HG02571 (cell line): ENCODE data around the gene SCAMP4.

Experiments
- ATAC-seq: cut with Tn5 transposase; IDR thresholded peaks from one replicate; pipeline ENCODE4 v1.9.1; 2021; ENCODE audit warnings: mild to moderate bottlenecking, moderate library complexity; ENCODE audit not compliant: unreplicated experiment

SCAMP4 gene

DNA sequence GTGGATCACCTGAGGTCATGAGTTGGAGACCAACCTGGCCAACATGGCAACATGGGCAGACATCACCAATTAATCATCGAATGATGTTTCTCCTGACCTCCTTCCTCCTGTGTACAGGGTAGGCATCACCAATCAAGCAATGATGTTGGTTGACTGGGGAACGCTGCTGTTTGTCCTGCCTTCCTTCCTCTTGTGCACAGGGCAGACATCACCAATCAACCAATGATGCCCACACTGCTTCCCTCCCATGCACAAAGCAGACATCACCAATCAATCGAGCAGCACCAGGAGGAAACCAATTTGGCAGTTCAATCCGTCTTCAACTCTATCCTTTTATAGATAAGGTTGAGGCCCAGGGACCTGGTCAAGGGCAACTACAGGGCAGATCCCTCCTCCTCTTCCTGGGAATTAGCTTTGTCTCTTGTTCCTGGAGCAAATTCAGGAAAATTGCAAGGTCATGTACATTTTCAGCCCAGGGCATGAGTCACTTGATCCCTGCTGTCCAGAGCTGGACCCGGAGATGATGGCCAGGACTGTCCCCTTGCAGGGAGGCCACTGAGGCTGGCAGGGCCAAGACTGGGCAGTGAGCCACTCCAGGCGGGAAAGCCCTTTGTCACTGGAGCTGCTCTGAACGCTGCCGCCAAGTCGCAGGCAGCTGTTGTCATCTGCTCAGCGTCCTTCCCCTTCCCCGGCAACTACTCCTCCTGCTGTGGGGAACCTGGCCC, 30.4 kb downstream of the SCAMP4 start:
- no peak for ATAC-seq

DNA sequence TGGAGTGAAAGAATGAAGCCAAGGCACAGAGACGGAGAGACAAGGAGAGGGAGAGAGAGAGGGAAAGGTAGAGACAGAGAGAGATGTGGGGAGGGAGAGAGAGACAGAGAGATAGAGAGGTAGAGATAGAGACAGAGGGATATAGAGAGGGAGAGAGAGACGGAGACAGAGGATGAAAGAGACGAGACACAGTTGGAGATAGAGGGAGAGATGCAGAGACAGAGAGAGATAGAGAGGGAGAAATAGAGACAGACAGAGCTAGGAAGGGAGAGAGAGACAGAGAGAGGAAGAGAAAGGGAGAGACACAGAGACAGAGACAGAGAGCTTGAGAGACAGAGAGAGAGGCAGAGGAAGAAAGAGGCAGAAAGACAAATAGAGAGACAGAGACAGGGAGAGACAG, 31.2 kb downstream of the SCAMP4 start:
- no peak for ATAC-seq

DNA sequence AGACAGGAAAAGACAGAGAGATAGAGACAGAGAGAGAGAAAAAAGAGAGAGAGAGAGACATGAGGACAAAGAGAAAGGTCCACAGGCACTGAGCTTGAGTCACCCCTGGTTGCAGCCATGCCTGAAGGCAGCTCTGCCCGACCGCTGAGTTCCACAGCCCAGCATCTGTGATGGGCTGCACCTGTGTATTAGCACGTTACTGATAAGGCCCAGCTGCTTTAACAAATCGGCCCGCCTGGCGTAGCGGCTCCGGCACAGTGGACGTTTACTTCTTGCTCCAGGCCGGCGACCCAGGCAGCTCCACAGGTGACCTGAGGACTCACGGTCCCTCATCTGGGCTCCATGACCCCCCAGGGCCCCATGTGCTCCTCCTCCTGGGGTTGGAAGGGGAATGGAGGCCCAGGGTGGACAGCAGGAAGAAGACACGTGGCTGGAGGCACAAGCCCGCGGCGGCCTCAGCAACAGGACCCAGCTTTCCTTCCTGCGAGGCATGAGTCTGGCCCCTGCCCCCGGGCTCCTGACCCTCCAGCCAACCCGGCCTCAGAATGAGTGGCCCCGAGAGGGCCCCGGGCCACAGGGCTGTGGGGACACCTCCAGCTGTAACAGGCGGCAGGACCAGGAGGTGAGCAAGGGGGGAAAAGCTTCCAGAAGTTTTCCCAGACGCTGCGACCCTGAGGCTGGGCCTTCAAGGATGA, 31.9 kb downstream of the SCAMP4 start:
- no peak for ATAC-seq

DNA sequence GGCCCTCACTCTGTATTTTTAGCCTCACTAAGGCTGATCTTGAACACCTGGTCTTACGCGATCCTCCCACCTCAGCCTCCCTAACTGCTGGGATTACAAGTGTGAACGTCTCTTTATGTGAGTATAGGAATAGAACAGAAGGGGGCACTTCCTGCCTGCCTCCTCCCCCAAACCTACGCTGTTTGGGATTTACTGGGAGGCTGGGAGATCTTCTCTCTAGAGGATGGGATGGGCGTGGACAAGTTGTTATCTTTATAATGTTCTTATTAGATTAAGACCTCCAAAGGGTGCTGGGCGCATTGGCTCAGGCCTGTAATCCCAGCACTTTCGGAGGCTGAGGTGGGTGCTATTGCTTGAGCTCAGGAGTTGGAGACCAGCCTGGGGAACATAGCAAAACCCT, 32.9 kb downstream of the SCAMP4 start:
- ATAC-seq, result no peak

DNA sequence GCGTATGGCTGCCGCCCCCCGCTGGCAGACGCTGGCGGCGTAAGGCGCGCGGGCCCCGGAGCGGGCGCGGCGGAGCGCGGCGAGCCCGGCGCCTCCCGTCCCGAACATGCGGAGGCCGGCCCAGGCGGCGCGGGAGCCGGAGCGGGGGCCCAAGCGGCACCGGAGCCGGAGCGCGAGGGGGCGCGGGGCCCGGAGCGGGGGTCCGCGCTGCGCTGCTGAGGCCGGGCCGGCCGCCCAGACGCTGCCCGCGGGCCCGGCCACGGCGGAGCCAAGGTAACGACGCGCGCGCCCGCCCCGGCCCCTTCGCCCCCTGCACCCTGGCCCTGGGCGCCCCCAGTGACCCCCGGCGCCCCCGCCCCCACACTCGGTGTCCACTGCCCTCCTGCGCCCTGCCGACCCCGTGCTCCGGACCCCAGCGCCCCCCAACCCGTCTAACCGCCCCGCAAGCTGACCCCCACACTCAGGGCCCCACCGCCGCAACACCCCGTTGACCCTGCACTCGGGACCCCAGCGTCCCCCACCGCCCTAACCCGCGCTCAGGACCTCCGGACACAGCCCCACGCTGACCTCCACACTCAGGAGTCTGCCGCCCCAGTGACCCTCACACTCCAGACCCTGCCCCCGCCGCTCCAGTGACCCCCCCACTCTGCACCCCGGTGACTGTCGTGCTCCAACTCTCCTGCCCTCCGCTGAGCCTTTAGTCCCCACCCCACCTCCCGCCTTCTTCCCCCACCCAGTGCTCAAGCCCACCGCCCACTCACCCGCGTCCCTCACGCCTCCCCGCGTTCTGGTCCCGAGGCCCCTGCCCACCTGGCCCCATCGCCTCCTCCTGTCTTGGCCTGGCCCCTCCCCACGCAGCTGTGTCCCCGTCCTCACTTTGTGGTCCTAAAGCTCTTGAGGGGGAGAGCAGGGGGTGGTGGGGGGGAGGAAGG, 36.2 kb downstream of the SCAMP4 start, which contains the start of gene CSNK1G2:
TSS of gene CSNK1G2 (plus strand) at position 27 of the 932 bp plus-strand sequence. CDS start 28,601 bp downstream, outside the sequence.
- ATAC-seq, result peak; percentile 1

DNA sequence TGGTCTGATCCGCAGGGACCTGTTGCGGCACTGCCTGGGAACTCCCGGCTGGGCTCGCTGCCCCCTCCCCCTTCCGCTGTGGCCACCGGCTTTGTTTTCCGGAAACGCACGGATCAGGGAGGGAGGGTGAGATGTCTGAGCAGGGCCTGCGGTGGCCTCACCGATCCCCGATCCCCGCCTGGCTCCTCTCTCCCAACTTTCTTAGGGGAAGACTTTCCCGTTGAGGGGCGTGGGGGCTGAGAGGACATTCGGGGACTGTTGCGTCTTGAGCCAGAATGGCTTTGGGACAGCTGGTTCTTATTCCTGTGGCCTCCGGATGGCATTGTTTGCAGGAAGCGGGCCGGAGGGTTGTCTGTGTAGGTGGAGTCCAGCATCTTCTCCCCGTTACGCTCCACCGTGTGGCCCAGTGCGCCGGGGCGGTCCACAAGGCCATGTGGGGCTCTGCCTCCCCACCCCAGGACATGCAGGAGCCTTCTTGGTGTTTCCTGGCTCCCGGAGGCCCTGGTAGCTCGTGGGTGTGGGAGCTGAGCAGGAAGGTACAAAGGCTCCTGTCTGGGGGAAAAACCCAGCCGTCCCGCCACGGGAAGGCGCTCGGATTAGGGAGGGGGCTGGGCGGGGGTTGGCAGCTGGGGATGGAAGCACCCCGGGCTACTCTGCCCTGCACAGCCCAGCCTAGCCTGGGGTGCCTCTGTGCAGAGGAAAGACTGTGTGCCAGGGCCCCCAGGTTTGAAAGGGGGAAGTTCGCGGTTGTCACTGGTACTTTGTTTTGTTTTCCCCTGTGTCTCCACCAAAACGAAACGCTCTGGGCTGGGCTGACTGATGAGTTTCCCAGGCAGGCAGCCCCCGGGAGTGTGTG, 37.1 kb downstream of the SCAMP4 start:
- peak; percentile 26 for ATAC-seq

DNA sequence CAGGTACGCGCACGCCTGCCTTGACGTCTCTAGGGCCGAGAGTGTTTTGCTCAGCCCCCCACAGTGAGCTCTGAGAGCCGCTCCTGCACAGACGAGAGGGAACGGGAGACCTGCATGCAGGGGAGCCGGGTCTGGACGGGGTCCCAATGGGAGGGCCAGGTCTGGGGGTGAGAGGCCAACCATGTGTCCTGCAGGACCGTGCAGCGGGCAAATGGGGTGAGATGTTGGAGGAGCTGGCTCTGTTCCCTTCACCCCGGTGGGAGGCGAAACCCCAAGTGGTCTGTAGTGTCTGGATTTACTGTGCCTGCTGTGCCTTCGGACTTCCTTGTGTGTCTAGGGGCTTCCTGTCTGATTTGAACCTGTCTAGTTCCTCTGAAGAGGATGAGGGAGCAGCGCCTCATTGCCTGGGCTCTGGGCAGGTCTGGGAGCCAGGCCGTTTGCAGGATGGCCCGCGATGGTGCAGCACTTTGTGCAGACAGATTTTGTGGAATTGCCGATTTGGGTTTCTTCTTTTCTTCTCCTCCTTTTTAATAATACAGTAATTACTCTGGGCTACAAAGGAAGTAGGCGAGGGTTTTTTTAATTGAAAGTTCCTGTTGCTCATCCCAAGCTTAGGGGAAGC, 37.8 kb downstream of the SCAMP4 start:
- no peak for ATAC-seq

DNA sequence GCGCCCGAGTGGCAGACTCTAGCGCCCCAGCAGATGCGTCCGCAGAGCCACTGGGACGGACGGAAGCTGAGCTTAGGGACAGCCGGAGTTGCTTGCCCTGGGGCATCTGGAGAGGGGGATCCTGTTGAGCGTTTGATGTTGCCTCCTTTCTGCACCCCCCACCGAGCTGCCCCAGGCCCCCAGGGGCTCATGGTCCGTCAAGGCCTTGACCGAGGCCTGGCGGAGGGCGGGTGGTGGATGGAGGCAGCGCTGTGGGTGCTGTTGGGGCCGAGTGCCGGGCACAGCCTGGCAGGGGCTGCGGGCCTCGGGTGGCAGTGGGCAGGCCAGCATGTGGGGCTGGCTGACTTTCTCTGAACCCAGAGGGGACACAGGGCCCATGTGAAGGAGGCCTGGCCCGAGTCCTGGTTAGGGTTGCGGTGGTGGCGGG, 38.5 kb downstream of the SCAMP4 start:
- ATAC-seq, result no peak

DNA sequence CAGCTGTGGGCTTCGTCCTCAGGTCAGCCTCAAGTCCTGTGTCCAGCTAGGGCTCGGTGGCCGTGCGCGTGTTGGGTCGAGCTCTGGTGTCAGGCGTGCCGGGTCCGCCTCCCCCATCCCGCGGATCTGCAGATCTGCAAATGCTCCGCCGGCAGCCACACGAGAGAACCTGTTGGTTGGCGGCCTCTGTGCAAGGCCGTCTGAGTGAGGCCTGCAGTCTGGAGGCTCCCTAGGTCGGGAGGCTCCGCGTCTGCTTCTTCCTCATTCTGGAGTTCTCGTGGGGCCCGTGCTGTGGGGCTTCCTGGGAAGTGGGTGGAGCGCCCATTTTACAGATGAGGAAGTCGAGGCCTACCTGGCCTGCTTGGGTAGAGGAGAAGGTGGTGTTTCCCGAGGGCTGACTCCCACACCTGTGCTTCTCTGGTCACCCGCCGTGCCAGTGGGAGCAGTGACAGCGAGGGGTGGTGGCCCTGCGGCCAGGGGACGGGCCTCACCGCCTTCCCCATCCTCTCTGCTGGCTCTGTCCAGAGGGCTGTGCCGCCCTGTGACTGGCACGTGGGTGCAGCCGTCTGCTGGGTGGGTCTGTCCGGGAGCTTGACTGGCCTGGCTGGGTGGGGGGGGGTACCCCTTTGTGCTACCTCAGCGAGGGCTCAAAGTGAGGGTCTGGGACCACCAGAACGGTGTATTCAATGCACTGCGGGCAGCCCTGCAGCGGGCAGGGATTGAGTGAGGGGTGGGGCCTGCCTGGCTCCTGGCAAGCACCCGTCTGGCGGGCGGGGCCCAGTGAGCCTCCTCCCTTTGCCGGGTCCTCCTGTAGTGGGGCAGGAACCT, 39.1 kb downstream of the SCAMP4 start:
- no peak for ATAC-seq

DNA sequence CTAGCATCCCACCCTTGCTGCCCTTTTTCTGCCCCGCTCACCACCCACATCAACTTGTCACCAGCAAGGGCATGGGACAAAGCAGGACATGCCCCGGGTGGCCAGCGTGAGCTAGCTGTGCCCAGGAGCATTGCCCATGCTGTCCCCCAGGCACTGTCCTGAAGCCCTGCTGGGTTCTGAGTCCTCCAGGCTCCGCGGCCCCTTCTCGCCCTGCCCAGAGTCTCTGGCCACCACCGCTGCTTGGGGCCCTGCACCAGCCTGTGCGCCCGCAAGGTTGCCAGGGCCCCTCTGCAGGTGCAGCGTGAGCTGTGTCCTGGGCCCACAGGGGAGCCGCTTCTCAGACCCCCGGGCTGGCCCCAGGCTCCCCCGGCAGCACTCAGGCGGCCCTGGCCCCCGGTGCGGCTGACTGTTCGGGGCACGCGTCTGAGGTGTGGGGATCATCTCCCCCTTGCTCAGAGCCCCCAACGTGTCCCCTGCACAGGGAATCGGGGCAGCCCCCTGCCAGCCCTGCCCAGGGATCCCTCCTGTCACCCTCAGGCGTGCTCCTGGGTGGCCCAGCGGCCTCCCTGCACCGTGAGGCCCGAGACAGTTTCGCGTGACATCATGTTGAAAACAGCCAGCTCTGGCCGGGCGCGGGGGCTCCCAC, 39.8 kb downstream of the SCAMP4 start:
- ATAC-seq, result no peak

DNA sequence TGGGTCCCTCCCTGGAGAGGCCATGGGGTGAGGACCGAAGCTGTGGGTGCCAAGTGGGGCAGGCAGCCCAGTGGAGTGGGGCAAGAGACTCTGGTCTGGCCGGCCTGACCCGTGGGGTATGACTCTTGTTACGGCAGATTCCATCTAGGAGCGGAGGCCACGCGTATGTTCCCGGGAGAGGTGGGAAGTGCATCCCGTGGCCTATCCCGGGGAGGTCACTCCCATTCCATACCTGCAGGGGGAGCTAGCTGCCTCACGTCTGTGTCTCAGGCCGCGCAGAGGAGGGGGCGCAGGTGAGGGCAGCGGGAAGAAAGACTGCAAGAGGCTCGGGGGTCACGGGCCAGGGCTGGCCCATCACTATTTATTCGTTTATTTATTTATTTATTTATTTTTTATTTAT, 40.7 kb downstream of the SCAMP4 start:
- no peak for ATAC-seq

DNA sequence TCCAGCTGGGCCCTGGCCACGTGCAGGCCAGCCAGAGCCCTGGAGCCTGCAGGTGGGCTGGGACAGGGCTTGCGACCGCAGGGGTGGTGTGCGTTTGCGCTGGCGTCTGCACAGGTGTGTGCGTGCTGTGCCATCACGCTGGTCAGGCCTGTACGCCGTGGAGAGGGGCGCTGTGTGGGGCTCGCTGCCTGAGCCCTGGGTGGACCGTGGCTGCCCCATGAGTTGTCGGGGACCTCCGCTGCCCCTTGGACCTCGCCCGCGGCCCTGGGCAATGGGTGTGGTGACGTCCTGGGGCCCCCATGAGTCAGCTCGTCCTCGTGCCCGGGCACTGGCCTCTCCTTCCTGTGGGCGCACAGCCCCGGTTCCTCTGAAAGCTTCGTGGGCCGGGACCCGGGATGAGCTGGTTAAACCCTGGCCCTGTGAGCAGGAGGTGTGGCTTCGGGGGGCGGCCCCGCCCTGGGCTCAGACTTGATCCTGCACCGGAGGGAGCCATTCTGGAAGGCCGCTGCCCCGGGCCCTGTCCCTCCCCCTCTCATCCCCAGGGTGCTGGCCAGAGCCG, 42.5 kb downstream of the SCAMP4 start:
- no peak for ATAC-seq

DNA sequence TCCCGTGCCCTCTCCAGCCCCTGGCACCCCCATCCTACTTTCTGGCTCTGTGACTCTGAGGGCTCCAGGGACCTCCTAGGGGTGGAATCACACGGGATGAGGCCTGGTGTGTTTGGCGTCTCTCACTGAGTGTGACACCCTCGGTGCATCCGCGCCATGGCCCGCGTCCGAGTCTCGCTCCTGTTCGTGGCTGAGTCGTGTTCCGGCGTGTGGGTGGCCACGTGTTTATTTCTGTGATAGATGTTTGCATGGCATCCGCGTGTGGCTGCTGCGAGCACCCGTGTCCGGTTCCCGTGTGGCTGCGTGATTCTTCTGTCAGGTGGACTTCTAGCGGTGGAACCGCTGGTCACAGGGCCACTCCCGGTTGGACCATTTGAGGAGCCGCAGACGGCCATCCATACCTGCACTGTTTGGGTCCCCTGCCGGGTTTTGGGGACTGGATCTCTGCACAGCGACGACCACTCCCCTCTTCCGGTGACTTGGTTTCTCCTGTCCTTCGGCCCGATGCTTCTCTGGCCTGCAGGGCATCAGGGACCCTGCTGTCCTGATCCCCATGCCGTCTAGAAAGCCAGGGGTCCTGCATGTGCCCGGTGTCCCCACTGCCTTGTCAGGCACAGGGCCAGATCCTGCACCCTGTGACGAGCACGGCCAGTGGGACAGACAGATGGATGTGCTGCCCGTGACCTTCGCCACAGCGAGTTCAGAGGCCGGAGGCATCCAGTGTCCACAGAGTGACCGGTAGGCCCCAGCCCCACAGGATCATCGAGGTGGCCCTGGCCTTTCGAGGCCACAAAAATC, 44.3 kb downstream of the SCAMP4 start:
- ATAC-seq, result no peak

DNA sequence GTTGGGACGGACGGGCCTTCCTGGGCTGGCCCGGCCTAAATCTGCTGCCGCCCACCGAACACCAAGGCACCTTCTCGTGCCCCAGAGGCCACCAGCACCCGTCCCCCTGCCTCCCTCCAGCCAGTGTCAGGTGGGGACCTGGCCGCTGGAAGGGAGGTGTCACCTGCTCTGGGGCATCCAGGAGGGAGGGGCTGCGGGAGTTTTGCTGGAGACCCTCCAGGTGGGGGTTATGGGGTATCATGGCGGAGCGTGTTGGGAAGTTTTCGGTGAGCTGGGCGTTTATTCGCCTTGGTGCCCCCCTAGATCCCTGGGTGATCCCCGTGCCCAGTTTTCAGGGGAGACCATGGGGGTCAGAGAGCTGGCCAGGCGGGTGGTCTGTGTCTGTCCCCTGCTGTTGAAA, 45.4 kb downstream of the SCAMP4 start:
- no peak for ATAC-seq

DNA sequence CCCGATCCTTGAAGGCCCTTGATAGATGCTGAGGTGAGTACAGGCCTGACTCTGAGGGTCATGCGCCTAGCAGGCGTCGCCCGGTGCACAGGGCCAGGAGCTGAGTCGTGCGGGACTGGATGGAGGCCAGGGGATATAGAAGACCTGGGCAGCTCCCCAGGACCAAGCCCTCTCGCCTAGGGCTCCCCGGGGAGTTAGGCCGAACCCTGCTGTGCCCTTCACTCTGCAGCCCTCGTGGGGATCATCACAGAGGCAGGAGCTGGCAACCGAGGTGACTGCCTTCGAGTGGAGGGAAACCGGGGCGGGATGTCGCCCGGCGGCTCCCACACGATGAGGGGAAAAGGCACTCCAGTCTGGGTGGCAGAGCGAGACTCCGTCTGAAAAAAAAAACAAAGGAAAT, 47.4 kb downstream of the SCAMP4 start:
- ATAC-seq, result no peak

DNA sequence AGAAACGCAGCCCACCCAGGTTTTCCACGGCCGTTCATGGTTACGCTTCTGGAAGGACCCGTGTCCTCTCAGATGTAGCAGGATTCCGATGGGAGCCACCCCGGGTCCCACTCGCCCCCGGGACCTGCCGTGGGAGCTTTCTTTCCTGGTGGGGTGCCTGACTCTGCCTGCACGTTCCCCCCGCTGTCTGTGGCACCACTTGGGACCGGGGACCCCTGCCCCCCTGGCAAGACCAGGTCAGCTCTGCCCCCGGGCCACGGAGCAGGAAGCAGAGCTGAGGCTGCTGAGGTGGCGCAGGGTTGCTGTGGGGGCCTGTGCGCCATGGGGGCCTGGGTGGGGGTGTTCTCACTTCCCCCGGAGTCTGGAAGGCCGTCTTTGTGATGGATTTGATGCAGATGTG, 47.8 kb downstream of the SCAMP4 start:
- no peak for ATAC-seq

DNA sequence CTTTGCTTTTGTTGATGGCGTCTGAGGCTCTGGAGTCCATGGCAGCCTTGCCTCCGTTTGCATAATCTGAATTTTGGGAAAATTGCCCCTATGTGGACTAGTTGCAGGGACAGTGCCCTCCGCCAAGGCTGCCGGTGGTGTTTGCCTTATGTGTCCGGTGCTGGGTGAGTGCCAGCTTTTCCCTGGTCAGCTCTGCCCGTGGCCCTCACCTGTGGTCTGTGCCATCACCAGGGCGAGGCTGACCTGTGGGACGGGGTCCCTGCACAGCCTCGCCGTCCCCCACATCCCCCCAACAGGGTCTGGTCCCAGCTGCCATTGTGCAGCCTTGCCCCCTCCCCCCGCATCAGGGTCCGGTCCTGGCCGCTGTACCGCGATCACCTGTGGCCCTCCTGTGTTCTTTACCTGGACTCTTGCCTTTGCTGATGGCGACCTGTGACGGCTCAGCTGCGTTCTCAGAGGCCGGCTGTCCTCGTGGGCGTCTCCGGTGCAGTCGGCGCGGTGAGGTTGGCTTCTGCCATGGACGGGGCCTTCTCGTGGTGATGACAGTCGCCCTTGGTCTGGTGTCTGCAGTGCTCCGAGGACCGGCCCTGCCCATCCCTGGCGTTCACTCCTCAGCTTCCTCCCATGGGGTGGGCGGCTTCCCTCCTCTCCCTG, 48.4 kb downstream of the SCAMP4 start:
- no peak for ATAC-seq
